GM19452 (cell line): Measurements from ENCODE around the gene CCDC157.

ENCODE experiments used
- ATAC-seq: cut with Tn5 transposase; IDR thresholded peaks from one replicate; pipeline ENCODE4 v1.9.1; 2021; ENCODE audit not compliant: unreplicated experiment

The CCDC157 gene

DNA sequence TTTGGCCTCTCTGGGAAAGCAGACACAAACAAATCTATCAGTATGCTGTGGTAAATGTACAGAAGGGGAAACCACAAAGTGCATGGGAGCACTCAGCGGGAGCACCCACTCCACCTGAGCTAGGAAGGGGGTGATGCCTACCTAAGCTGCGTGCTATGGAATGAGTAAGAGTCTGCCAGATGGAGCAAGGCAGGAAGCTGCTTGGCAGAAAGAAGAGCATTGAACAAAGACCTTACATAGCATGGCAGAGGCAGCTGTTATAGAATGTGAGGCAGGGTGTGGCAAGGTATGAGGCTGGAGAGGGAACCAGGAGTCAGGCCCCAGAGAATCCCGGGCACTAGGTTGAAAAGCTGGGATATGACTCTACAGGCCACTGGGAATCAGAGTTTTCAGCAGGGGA is 55.0 kb downstream of the CCDC157 start:
- no peak for ATAC-seq

DNA sequence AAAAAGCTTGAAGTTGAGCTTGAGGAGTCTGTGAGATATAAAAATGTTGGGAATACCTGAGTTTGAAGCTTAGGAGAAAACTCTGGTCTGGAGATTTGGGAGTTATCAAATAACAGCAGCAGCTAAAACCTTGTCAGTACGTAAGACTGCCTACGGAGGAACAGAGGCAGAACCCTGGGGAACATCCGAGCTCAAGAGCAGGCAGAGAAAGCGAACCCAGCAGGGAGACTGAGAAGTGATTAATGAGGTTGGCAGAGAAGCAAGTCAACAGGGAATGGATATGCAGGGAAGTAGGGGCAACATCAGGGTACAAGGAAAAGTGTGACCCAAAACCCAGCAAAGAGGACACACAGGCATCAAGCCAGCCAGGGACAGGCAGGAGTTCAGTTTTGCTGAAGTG is 56.2 kb downstream of the CCDC157 start:
- ATAC-seq, result no peak

DNA sequence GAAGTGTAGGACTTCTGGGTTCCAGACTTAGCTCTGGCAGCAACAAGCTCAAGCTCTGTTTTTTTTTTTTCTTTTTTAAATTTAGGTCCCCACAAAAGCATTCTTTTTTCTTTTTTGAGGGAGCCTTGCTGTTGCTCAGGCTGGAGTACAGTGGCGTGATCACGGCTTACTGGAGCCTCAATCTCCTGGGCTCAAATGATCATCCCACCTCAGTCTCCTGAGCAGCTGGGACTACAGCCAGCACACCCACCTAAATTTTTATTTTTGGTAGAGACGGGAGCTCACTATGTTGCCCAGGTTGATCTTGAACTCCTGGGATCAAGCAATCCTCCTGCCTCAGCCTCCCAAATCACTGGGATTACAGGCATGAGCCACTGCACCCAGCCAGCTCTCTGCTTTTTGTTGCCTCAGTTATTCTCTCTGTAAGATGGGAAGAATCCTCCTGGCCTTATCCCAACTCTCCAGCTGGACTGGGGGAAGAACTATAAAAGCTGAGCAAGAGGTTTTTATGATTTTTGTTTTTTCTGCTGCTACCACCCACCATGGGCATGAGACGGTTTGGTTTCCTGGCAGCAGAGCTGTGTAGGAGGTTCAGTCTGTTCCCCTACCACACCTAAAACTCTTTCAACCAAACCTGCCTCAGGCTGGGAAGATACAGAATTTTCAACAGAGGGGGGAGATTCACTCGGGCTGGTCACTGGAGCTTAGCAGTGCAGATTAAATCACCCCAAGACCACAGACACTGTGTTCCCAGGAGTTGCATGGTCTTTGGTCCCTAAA is 57.1 kb downstream of the CCDC157 start:
- no peak for ATAC-seq

DNA sequence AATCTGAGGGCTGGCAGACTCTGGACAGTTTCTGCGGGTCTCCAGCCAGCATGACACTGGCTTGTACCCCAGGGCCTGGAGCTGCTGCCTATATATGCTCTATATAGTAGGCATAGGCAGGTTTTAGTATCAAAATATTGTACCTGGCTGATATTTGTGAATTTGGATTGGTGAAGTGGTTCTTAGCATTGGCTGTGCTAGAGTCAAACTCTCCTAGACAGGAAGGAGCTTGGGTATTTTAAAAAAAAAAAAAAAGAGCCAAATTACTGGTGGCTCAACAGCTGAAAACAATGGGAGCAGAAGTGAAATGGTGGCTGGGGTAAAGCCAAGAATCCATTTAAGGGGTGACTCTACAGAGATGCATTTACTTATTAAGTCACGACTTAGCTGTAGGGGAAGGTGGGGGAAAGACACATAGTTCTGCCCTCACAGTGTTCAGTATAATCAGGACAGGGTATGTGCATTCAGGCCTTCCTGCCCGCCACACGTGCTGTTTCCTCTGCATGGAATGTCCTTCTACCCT is 57.8 kb downstream of the CCDC157 start:
- no peak for ATAC-seq

DNA sequence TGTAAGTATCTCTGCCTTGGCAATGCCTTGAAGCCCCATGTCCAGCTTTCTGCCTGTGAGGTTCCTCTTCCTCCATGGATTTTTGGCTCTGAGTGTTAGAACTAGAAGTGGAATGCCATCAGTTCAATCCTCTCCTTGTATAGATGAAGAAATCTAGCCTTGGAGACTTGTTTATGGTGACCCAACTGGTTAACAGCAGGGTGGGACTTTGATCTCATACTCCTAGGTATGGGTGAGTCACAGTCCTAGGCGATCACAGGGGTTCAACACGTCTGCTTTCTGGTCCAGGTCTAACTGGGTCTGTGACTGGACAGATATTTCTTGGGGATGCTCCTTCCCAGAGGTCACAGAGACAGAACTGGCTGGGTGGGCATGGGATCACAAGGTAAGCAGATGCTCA is 59.6 kb downstream of the CCDC157 start:
- ATAC-seq, result no peak

DNA sequence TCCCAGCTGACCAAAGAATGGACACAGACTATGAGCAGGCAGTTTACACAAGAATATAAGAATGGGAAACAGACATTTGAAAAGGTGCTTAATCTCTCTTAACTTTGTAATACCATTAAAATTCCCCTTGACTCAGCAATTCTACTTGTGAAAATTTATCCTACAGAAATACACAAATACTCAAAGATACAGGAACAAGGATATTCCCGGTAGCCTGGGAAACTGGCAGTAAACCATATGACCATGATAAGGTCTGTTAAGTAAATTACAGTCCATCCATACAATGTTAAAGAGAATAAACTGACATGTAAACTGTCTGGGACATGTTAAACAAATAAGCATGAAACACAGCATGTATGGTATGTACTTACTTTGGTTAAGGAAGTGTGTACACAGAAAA is 60.0 kb downstream of the CCDC157 start:
- ATAC-seq, result no peak

DNA sequence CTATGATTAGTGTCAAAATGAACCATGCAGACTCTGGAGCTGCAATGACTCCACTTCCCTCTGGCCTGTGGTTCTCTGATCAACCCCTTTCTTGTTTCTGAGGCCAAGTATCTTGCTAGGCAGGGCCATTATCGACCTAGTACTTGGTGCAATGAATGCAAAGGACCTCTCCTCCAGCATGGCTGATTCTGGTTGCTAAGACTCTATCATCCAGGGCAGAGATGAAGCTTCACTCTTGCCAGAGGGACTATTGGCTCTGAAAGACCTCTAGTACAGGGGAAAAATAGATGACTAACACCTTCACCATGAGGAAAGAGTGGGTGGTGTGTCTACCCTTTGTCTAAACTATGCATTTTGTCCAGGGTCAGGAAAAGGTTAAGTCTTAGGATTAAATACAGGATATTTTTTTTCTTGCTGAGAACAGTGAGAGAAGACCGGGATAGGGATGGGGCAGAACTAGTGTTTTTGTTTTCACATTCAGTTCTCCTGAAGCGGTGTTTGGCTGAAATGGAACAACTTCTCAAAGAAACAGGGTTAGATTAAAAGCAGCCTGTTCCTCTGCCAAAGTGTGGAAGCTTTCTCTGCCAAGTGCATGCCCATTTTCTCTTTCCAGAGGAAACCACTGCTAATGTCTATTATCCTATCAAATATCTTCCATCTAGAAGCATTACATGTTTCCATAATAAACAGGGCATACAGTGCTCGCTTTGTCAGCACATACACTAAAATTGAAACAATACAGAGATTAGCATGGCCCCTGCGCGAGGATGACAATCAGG is 63.7 kb downstream of the CCDC157 start:
- no peak for ATAC-seq

DNA sequence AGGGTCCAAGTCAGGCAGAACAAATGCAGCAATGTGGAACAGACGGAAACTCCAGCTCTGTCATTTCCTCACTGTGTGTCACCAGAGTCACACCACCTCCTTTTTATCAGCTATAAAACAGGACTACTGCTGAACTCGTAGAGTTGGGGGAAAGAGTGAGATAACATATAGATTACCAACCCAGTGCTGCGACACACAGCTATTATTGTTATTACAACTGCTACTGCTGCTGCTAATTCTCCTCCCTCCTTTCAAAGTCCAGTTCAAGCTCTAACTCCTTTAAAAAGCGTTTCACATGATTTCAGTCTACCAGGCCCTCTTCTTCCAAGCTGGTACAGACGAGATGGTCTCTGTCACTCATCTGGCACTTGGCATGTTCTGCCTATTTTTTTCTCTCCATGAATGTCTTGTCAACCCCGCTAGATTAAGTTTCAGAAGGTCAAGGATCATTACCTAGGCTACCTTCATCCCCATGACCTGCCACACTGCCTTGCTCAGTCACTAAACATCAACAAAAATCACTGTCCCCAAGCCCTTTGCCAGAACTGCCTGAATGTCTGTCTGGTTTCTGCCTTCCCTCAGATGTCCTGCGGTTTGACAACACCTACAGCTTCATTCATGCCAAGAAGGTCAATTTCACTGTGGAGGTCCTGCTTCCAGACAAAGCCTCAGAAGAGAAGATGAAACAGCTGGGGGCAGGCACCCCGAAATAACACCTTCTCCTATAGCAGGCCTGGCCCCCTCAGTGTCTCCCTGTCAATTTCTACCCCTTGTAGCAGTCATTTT is 65.1 kb downstream of the CCDC157 start:
- ATAC-seq, result no peak

DNA sequence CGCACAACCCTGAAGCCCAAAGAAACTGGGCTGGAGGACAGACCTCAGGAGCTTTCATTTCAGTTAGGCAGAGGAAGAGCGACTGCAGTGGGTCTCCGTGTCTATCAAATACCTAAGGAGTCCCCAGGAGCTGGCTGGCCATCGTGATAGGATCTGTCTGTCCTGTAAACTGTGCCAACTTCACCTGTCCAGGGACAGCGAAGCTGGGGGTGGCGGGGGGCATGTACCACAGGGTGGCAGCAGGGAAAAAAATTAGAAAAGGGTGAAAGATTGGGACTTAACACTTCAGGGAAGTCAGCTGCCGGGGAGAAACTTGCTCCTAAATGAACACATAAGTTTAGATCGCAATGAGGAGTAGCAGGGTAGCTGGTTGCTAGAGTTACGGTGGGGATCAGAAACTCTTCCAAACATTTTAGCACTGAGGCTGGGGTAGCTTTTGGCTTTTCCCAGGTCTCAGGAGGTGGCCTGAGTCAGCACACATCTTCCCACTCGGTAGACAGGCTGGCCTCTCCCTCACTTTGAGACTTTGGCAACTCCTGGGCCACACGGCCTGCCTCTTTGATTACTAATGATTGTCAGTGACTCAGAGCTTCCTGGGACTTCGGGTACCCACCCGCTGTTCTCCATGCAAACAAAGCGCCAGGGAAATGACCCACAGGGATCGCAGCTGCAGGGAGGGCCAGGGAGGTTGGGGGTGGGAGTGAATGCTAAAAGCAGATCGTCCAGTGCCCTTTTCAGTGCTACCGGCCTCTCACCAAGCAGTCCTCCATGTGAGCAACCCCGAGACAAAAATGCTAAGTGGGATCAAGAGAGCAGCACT is 65.9 kb downstream of the CCDC157 start:
- no peak for ATAC-seq

DNA sequence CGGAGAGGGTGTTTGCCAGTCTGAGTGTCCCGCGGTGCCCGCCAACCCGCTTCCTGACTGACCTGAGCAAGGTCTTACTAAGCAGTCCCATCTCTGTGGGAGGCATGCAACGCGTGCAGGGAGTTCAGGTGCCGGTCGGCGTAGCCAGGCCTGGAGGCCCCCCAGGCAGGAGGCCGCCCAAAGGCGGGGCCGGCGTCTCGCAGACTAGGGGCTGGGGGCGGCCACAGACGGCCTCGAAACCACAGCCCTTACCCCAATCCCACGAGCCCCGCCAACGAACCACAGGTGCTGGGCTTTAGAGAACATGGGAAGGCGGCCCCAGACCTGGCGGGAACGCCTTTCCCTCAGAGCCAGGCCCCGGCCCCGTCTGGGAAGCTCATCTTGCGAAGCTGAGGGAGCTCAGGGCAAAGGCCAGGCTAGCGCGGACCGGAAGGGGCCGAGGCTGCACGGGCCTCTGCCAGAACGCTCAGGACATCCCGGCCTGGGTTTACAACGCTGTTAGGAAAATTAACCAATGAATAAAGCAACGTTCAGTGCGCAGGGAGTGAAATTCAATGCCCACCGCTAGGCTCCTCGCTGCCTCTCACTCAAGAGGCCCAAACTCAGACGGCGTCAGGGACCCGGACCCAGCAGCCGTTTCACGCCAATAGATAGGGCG is 66.6 kb downstream of the CCDC157 start:
- ATAC-seq, result peak; percentile 30

DNA sequence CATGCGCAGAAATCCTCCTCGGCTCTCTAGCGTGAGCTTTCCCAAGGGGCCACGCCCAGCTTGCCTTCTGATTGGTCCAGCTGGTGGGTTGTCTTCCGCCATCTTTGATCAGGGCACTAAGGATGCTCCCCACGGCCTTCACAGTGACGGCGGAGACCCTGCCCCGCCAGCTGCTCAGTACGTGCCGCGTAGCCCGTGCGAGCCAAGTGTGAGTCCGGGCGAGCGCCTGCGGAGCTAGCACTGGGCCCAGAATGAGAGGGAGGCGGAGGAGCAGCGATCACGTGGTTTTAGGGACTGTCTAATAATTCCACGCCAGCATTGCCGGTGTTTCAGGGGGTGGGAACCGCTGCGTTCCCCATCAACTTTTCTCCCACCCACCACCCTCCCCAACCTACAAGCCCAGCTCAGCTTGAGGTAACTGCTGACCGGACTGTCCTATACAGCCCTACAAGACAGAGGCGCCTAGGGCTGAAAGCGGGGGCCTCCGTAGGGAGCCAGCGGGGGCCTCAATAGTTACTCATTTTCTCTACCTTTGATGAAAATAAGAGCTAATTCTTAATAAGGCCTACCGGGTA is 67.2 kb downstream of the CCDC157 start:
- ATAC-seq, result peak; percentile 79

DNA sequence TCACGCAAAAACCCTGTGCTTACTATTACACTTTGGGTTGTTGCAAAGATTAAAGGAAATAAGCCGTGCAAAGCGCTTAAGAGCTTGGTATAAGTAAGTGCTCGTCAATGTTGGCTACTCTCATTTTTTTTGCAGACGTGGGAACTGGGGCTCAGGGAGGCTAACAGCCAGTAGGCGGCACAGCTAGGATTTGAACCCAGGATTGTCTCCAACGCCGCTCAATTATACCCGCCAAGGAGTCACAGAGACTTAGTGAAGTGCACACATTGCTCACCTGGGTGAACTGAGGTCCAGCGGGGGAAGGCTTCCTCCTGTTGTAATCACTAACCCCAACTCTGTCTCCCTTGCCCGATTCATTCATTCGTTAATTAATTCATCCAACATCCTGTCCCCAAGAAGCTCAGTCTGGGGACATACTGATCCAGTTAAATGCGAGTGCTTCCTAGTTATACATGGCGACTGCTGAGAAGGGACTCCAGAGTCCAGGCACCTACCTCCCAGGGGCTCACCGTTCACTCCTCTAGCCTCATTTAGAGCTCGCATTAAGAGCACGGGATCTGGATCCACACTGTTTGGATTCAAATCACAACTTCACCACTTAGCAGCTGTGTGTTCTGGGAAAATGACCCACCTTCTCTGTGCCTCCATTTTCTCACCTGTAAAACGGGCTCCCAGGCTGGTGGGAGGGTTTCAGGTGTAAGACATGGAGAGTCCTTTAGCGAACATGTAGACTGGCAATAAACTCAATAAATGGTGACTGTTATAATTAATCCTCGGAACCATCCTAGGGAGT is 67.9 kb downstream of the CCDC157 start:
- ATAC-seq, result no peak

DNA sequence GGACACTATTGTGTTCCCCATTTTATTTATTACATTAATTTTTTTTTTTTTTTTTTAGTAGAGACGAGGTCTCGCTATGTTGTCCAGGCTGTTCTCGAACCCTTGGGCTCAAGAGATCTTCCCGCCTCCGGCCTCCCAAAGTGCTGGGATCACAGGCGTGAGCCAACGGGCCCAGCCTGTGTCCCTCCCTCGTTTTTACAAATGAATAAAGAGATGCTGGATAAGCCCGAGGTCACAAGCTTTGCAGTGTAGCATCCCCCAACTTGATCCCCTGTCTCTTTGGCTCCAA is 68.5 kb downstream of the CCDC157 start:
- no peak for ATAC-seq

DNA sequence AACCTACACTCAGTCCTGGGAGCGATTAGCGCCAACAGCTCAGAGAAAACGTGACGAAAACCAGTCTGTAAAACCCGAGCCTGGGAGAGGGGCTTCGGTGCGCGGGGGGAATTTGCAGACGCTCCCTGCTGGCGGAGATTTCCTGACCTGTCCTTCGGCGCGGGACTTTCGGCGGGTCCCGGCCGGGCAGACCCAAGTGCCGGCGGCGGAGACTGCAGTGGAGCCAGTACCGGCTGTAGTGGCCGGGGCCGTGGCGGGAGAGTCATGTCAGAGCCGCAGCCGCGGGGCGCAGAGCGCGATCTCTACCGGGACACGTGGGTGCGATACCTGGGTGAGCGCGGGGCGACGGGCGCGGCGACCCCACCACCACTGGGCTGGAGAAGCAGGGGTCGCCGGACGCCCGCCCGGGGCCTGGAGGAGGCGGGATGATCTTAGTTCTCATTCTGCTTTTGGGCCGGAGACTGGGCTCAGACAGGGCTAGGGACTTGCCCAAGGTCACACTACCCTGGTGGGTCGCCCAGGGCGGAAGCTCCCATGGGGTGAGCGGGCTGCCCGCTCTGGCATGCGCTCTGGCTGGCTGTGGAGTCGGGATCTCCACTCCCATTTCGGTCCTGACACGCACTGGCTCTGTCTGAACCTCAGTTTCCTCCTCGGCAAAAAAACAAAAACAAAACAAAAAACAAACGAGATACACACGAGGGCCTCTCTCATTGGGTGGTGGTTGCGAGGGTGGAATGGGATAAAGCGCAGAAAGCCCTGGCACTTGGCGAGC is 69.0 kb downstream of the CCDC157 start, which contains the start of gene MTFP1:
Gene MTFP1 (plus strand): TSS at position 153 of the 772 bp plus-strand sequence. CDS start 112 bp downstream, at position 265.
- ATAC-seq, result no peak
